T47D (cell line): ENCODE measurements around the gene OTOGL.
"Not testable (repeated sequence)": the region's sequence is repeated elsewhere in the genome, so short reads cannot be mapped to it uniquely, and the experiment has no call there.

Experiments
- DNase-seq, 2 experiments: peaks; one replicate each; pipeline versions ENCODE4 v3.0.0 to v3.0.0-alpha.2; 2011 to 2012; ENCODE audit warnings: low read depth in 1 of 2, low spot score in 1 of 2
- JUND ChIP-seq: IDR thresholded peaks from 2 replicates; pipeline ENCODE4 v1.6.1; 2012; ENCODE audit warnings: low read depth
- in situ Hi-C: cut with HindIII; loops from 2 replicates; pipeline ENCODE4 v1.10.0; 2016; ENCODE audit warnings: low sequenced_read_pairs, low pct_unique_long_range_greater_than_20kb

OTOGL gene

DNA sequence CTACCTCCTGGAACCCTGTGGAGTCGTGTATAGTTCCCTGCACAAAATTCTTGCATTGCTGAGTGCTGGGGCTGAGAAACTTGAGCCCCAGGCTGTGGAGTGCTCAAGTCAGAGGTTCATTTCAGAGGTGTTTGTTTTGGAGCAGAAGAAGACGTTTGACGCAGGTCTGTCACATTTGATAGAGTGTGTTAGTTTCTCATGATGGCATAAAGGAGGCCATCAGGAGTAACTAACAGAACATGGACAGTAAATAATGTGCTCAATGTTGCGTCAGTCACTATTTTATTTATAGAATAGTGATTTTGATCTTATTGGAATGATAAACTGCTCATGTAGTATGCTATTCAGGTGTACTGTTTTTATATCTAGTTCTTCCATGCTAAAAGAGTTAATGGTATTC lies 44.2 kb downstream of the OTOGL start:
- no peak for TF ChIP-seq JUND
- no peak for DNase-seq
- in situ Hi-C loops = no loop called here

DNA sequence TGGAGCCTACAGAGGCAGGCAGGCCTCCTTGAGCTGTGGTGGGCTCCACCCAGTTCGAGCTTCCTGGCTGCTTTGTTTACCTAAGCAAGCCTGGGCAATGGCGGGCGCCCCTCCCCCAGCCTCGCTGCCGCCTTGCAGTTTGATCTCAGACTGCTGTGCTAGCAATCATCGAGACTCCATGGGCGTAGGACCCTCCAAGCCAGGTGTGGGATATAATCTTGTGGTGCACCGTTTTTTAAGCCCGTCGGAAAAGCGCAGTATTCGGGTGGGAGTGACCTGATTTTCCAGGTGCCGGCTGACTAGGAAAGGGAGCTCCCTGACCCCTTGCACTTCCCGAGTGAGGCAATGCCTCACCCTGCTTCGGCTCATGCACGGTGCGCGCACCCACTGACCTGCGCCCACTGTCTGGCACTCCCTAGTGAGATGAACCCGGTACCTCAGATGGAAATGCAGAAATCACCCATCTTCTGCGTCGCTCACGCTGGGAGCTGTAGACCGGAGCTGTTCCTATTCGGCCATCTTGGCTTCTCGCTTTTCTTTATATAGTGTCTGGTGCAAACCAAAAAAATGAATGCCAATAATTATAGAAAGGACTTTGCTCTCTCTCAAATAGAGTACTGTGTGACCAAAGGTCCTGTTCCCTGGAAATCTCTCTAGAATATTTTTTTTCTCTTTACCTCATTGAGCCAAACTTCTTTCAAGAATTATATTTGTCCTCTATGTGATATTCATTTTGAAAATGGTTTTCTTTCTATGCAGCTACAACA lies 50.4 kb downstream of the OTOGL start:
- in situ Hi-C loops, DNase-seq: not testable (repeated sequence)

DNA sequence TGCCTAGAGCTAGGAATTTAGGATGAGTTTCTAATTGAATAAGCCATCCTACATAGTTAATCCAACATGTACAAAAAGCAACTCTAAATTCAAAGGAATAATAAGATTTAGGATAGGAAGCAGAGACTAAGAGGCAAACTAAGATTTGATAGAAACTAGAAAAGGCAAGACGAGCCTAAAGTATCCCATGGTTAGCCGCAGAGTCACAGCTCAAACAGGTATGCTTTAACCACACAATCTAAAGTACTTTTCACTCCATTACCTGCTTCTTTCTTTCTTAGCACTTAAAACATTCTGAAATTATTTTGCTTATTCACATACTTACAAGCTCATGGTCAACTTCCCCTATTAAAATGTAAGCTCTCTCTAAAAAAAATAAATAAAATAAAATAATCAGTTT lies 51.8 kb downstream of the OTOGL start:
- in situ Hi-C loops = no loop called here
- no peak for DNase-seq
- TF ChIP-seq JUND = no peak

DNA sequence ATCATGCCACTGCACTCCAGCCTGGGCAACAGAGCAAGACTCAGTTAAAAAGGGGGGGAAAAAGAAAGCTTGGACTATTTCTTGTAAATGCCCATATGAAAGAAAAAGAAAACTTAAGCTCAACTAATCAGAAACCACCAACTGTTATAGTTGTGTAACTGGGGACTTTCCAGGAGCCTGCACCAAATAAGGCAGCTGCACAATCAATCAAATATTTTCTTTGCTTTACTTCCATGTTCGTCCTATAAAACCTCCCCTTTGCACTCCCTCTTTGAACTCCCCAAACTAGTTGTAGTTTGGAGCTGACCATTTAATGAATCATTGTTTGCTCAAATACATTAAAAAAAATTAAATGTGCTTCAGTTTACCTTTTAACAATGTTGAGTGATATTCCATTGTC lies 54.9 kb downstream of the OTOGL start:
- in situ Hi-C loops = no loop called here
- no peak for TF ChIP-seq JUND

GRCh38 chr12:80156306-80156705 lies 57.0 kb downstream of the OTOGL start:
- in situ Hi-C loops = no loop called here
- DNase-seq = no peak
- TF ChIP-seq JUND = no peak

More for the DNA sequence above, 54.9 kb downstream of the OTOGL start:
- DNase-seq = no peak

GRCh38 chr12:80157645-80158044 lies 58.3 kb downstream of the OTOGL start:
- no peak for DNase-seq
- no peak for TF ChIP-seq JUND
- in situ Hi-C loops = no loop called here

- DNase-seq = no peak
- in situ Hi-C loops = no loop called here
- no peak for TF ChIP-seq JUND
These were observed 62.3 kb downstream of the OTOGL start for GRCh38 chr12:80161612-80162011.

- in situ Hi-C loops = no loop called here
- TF ChIP-seq JUND = no peak
- no peak for DNase-seq
These were observed 62.8 kb downstream of the OTOGL start for GRCh38 chr12:80162177-80162576.

- in situ Hi-C loops = no loop called here
- TF ChIP-seq JUND = no peak
- DNase-seq = no peak
These were observed 66.4 kb downstream of the OTOGL start for GRCh38 chr12:80165746-80166145.

DNA sequence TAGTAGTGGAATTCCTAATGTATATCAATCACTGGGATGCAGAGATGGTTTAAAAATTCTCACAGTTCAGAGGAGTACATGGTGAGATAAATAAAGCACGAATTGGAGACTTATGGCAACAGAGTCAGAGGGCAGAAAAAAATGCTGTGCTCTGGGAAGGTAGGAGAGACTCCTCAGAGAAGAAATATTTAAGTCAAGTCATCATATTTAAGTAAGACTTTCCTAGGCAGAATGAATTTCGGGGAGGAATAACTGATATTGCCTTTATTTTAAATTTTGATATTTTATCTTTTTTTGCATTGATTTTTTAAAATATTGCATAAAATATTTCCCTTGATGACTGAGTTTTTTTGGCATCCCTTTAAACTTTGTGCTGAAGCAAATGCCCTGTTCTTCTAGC lies 67.4 kb downstream of the OTOGL start:
- no peak for TF ChIP-seq JUND
- no peak for DNase-seq
- in situ Hi-C loops = no loop called here

- no peak for DNase-seq
- in situ Hi-C loops = no loop called here
These were observed 69.6 kb downstream of the OTOGL start for GRCh38 chr12:80168936-80169335.

DNA sequence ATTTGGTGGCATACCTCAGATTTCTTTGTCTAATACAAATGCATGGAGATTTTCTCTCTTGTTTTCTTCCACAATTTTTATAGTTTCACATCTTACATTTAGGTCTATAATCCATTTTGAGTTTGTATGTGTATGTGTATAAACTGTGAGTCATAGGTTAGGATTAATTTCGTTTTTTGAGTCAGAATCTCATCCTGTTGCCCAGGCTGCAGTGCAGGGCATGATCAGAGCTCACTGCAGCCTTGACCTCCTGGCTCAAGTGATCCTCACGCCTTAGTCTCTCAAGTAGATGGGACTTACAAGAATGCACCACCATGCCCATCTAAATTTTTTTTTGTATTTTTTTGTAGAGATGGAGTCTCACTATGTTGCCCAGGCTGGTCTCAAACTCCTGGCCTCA lies 71.6 kb downstream of the OTOGL start:
- in situ Hi-C loops = no loop called here
- no peak for TF ChIP-seq JUND
- DNase-seq = no peak

More at GRCh38 chr12:80168936-80169335, 69.6 kb downstream of the OTOGL start:
- TF ChIP-seq JUND = no peak

DNA sequence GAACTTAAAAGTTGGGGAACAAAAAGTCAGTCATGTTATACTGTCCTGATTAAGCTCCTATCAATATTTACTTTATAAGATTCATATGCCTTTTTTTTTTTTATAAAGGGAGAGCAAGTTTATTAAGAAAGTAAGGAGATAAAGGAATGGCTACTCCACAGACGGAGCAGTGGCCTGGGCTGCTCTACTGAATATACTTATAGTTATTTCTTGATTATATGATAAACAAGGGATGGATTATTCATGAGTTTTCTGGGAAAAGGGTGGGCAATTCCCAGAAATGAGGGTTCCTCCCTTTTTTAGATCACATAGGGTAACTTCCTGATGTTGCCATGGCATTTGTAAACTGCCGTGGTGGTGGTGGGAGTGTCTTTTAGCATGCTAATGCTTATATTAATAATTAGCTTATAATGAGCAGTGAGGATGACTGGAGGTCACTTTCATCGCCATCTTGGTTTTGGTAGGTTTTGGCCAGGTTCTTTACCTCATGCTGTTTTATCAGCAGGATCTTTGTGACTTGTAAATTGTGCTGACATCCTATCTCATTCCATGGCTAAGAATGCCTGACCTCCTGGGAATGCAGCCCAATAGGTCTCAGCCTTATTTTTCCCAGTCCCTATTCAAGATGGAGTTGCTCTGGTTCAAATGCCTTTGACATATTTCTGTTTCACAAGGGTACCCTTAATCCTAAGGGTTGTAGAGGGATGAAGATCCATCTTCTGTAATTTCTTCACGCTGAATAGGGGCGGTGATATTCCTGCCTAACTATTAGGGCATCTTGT lies 73.9 kb downstream of the OTOGL start:
- no peak for TF ChIP-seq JUND
- in situ Hi-C loops = no loop called here
- DNase-seq = no peak
